ENCODE measurements around the gene DNAAF3. TPM values are rescaled to one million over a fixed set of nuclear protein-coding genes. Genes with fewer than 3 reads are reported as not detected.

Gene DNAAF3
- total RNA-seq, 3 donors from 2014 or later = 0.25 to 0.45 TPM; not detected in 1

GRCh38 chr19:55149078-55150003, 17.1 kb downstream of the DNAAF3 start, which contains the start of gene TNNT1:
Gene TNNT1, minus strand, starts transcription at chr19:55149206. Its CDS starts 2,049 bp downstream, at chr19:55147157.
- no peak for DNase-seq
- Mint-ChIP-seq H3K27me3 (ENCODE audit: low read depth) (peaks cover 39% of the 10 kb centered on the region), H3K9me3 (peaks cover 11% of the 10 kb centered on the region), H3K4me1 (ENCODE audit: low read depth) (peaks cover 16% of the 10 kb centered on the region), H3K4me3 (no peak within 1 kb of the TSS), H3K36me3 (ENCODE audit: insufficient read depth) (no peaks in the 10 kb centered on the region)
- no peak for ATAC-seq

GRCh38 chr19:55147545-55148251, 18.7 kb downstream of the DNAAF3 start:
- no peak for DNase-seq
- ATAC-seq = no peak
- Mint-ChIP-seq H3K9me3 (peaks cover 11% of the 10 kb centered on the region), H3K4me1 (ENCODE audit: low read depth) (peaks cover 7% of the 10 kb centered on the region), H3K4me3 (no peak overlapping the region), H3K27me3 (ENCODE audit: low read depth) (peaks cover 52% of the 10 kb centered on the region), H3K36me3 (ENCODE audit: insufficient read depth) (no peaks in the 10 kb centered on the region)

GRCh38 chr19:55146705-55147273, 19.6 kb downstream of the DNAAF3 start:
- no peak for ATAC-seq
- Mint-ChIP-seq H3K4me1 (ENCODE audit: low read depth) (peaks cover 1% of the 10 kb centered on the region), H3K9me3 (peaks cover 5% of the 10 kb centered on the region), H3K4me3 (no peak overlapping the region), H3K27me3 (ENCODE audit: low read depth) (peaks cover 57% of the 10 kb centered on the region), H3K36me3 (ENCODE audit: insufficient read depth) (no peaks in the 10 kb centered on the region)
- DNase-seq = no peak

GRCh38 chr19:55146078-55146704, 20.2 kb downstream of the DNAAF3 start:
- no peaks in the 10 kb centered on the region for H3K4me1 Mint-ChIP-seq (ENCODE audit: low read depth)
- H3K9me3 Mint-ChIP-seq = no peaks in the 10 kb centered on the region
- peaks cover 63% of the 10 kb centered on the region for H3K27me3 Mint-ChIP-seq (ENCODE audit: low read depth)
- ATAC-seq (no peak), DNase-seq (no peak)
- no peaks in the 10 kb centered on the region for H3K36me3 Mint-ChIP-seq (ENCODE audit: insufficient read depth)
- H3K4me3 Mint-ChIP-seq = no peak overlapping the region

- H3K4me3 Mint-ChIP-seq = no peak overlapping the region
- ATAC-seq = no peak
- H3K9me3 Mint-ChIP-seq = no peaks in the 10 kb centered on the region
- no peaks in the 10 kb centered on the region for H3K4me1 Mint-ChIP-seq (ENCODE audit: low read depth)
- H3K36me3 Mint-ChIP-seq (ENCODE audit: insufficient read depth) = no peaks in the 10 kb centered on the region
- peaks cover 64% of the 10 kb centered on the region for H3K27me3 Mint-ChIP-seq (ENCODE audit: low read depth)
- no peak for DNase-seq
These were observed 21.2 kb downstream of the DNAAF3 start for GRCh38 chr19:55145232-55145631.

- no peaks in the 10 kb centered on the region for H3K4me1 Mint-ChIP-seq (ENCODE audit: low read depth)
- H3K27me3 Mint-ChIP-seq (ENCODE audit: low read depth) = peaks cover 68% of the 10 kb centered on the region
- H3K36me3 Mint-ChIP-seq (ENCODE audit: insufficient read depth) = no peaks in the 10 kb centered on the region
- ATAC-seq (no peak), DNase-seq (no peak)
- peak overlapping the region; percentile 6 for H3K4me3 Mint-ChIP-seq
- H3K9me3 Mint-ChIP-seq = no peaks in the 10 kb centered on the region
These were observed 24.7 kb downstream of the DNAAF3 start for GRCh38 chr19:55141696-55142095.

- ATAC-seq = no peak
- DNase-seq = no peak
- H3K9me3 Mint-ChIP-seq = no peaks in the 10 kb centered on the region
- H3K27me3 Mint-ChIP-seq (ENCODE audit: low read depth) = peaks cover 58% of the 10 kb centered on the region
- H3K4me1 Mint-ChIP-seq (ENCODE audit: low read depth) = no peaks in the 10 kb centered on the region
- H3K4me3 Mint-ChIP-seq = no peak overlapping the region
- no peaks in the 10 kb centered on the region for H3K36me3 Mint-ChIP-seq (ENCODE audit: insufficient read depth)
These were observed 28.5 kb downstream of the DNAAF3 start for GRCh38 chr19:55137915-55138314.

DNA sequence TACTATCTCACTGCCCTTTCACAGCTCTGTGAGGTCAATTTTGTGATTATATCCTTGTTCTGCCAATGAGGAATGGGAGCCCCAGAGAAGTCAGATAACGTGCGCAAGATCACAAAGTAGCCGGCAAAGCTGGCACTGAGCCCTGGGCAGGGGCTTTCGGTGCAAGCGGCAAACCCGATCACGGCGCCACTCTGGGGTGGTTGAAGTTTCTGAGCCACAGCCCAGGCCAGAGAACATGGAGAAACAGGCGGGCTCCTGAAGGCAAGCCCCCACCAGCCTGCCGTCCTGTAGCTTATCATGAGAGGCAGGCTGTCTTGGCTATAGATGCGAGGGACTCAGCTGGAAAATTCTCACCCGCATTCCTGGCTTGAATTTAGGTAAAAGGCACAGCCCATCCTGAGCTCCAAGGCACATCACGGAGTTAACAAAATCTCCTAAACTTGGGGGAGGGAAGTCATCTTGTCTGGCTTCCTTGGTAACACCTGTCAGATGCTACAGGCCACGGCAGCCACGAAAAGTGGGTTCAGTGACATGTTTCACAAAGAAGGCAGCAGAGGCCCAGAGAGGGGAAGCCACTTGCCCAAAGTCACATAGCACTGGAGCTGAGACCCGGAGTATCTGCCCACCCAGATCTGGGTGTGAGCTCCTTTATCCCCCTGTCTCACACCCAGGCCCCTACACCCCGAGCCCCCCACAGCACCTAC, 29.9 kb downstream of the DNAAF3 start:
- Mint-ChIP-seq H3K27me3 (ENCODE audit: low read depth) (peaks cover 59% of the 10 kb centered on the region), H3K4me1 (ENCODE audit: low read depth) (no peaks in the 10 kb centered on the region), H3K9me3 (no peaks in the 10 kb centered on the region), H3K4me3 (no peak overlapping the region), H3K36me3 (ENCODE audit: insufficient read depth) (no peaks in the 10 kb centered on the region)
- no peak for ATAC-seq
- DNase-seq = no peak

GRCh38 chr19:55134736-55135135, 31.7 kb downstream of the DNAAF3 start:
- H3K9me3 Mint-ChIP-seq = no peaks in the 10 kb centered on the region
- ATAC-seq (no peak), DNase-seq (no peak)
- peaks cover 60% of the 10 kb centered on the region for H3K27me3 Mint-ChIP-seq (ENCODE audit: low read depth)
- no peak overlapping the region for H3K4me3 Mint-ChIP-seq
- H3K36me3 Mint-ChIP-seq (ENCODE audit: insufficient read depth) = no peaks in the 10 kb centered on the region
- no peaks in the 10 kb centered on the region for H3K4me1 Mint-ChIP-seq (ENCODE audit: low read depth)

- no peak for DNase-seq
- no peak for ATAC-seq
- H3K36me3 Mint-ChIP-seq (ENCODE audit: insufficient read depth) = no peaks in the 10 kb centered on the region
- H3K4me1 Mint-ChIP-seq (ENCODE audit: low read depth) = no peaks in the 10 kb centered on the region
- H3K9me3 Mint-ChIP-seq = no peaks in the 10 kb centered on the region
- no peak overlapping the region for H3K4me3 Mint-ChIP-seq
- H3K27me3 Mint-ChIP-seq (ENCODE audit: low read depth) = peaks cover 61% of the 10 kb centered on the region
These were observed 32.6 kb downstream of the DNAAF3 start for GRCh38 chr19:55133639-55134444.

GRCh38 chr19:55132453-55133129, 33.8 kb downstream of the DNAAF3 start:
- Mint-ChIP-seq H3K27me3 (ENCODE audit: low read depth) (peaks cover 55% of the 10 kb centered on the region), H3K4me1 (ENCODE audit: low read depth) (no peaks in the 10 kb centered on the region), H3K4me3 (no peak overlapping the region), H3K36me3 (ENCODE audit: insufficient read depth) (no peaks in the 10 kb centered on the region), H3K9me3 (no peaks in the 10 kb centered on the region)
- DNase-seq (no peak), ATAC-seq (no peak)

- Mint-ChIP-seq H3K4me1 (ENCODE audit: low read depth) (no peaks in the 10 kb centered on the region), H3K9me3 (no peaks in the 10 kb centered on the region), H3K36me3 (ENCODE audit: insufficient read depth) (no peaks in the 10 kb centered on the region), H3K27me3 (ENCODE audit: low read depth) (peaks cover 57% of the 10 kb centered on the region), H3K4me3 (no peak overlapping the region)
- DNase-seq = no peak
- no peak for ATAC-seq
These were observed 35.0 kb downstream of the DNAAF3 start for GRCh38 chr19:55131421-55131820.

DNA sequence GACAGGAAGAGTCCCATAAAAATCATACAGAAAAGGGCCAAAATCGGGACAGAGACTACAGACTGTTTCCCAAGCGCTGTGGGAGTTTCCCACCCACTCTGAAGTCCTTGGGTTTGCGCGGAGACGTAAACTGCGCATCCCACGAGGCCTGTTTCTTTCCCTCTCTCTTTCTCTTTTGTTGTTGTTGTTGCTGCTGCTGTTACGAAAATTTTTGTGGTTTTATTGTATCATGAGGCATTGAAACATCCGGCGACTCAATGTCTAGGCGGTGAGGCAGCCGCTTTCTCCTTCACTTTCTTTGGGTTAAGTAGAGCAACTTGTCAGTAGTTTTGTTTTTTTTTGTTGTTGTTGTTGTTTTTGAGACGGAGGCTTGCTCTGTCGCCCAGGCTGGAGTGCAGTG, 47.4 kb downstream of the DNAAF3 start:
- Mint-ChIP-seq H3K4me3 (peak overlapping the region; percentile 96), H3K27me3 (ENCODE audit: low read depth) (peaks cover 14% of the 10 kb centered on the region), H3K4me1 (ENCODE audit: low read depth) (peaks cover 29% of the 10 kb centered on the region), H3K9me3 (no peaks in the 10 kb centered on the region), H3K36me3 (ENCODE audit: insufficient read depth) (no peaks in the 10 kb centered on the region)
- no peak for DNase-seq
- no peak for ATAC-seq

Data from activated T-cell treated with anti-CD3 and anti-CD28 coated beads, Interleukin-2, amount 50 U/mL, for 4 hours (primary cell).